AG09319 (cell line): Measurements from ENCODE around the gene RNPEP.

Source experiments
- DNase-seq: peaks from one replicate; pipeline ENCODE4 v3.0.0-alpha.2; 2010; ENCODE audit warnings: low read depth; ENCODE audit errors: extremely low read depth
- TF ChIP-seq, protein P1 (sequence below): IDR thresholded peaks from 2 replicates; pipeline ENCODE4 v1.5.1; 2011; ENCODE audit warnings: low read depth, mild to moderate bottlenecking, inconsistent platforms, low read length, moderate library complexity

RNPEP gene

DNA sequence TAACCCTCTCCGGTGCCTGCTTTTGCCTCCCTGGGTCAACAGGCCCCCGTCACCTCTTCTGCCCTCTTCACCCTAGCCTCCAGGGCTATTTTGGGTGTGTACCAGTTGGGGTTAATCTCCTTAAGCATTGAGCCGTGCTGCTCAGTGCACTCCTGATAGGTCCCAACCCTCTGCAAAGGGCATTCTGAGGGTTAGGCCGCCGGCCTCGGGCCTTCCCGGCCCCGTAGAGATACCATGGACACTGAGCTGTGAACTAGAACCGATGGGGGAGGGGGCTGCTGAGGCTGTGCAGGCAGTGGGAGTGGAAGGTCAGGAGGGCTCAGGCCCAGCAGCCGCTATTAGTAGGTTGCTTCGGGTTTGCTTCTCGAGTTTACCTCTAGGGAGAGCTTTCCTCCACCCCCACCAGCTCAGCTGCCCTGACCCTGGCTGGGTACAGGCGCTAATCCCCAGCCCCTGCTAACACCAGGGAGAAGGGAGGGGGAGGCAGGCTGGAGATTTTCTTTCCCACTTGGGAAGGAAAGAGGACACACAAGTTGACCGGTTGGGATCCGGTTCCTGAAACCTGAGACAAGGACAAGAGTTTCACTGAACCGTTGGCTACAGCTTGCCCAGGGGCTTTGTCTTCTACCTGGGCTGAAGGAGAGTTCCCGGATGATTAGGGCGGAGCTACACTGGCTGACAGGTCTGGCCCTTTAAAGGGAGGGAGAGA lies 40.9 kb upstream of the RNPEP start:
- TF ChIP-seq, protein P1, sequence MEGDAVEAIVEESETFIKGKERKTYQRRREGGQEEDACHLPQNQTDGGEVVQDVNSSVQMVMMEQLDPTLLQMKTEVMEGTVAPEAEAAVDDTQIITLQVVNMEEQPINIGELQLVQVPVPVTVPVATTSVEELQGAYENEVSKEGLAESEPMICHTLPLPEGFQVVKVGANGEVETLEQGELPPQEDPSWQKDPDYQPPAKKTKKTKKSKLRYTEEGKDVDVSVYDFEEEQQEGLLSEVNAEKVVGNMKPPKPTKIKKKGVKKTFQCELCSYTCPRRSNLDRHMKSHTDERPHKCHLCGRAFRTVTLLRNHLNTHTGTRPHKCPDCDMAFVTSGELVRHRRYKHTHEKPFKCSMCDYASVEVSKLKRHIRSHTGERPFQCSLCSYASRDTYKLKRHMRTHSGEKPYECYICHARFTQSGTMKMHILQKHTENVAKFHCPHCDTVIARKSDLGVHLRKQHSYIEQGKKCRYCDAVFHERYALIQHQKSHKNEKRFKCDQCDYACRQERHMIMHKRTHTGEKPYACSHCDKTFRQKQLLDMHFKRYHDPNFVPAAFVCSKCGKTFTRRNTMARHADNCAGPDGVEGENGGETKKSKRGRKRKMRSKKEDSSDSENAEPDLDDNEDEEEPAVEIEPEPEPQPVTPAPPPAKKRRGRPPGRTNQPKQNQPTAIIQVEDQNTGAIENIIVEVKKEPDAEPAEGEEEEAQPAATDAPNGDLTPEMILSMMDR, result no peak

GRCh38 chr1:201942129-201942495 lies 40.3 kb upstream of the RNPEP start:
- DNase-seq, result no peak
- TF ChIP-seq, protein P1, result no peak

More for the DNA sequence above, 40.9 kb upstream of the RNPEP start:
- DNase-seq, result no peak

DNA sequence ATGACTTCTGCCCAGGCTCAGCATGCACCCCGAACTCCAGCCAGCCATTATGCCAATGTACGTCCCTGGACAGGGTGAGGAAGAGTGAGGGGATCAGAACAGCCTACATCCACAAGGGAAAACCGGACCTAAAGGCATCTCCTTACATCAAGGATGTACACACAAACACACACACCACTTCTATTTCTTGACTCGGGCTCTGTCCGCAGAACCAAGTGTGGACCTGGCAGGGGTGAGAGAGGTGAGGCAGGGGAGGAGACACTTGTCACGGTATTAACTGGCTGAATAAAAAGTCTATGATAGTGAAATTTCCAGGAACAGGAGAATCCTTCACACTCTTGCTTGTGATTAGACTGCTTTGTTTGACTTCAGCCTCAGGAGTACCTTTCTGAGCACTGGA lies 38.4 kb upstream of the RNPEP start:
- no peak for DNase-seq
- TF ChIP-seq, protein P1, result no peak

GRCh38 chr1:201944639-201945038 lies 37.8 kb upstream of the RNPEP start:
- TF ChIP-seq, protein P1, result no peak
- no peak for DNase-seq

- no peak for DNase-seq
- TF ChIP-seq, protein P1, result peak; percentile 68
Observed at GRCh38 chr1:201945157-201945556, 37.3 kb upstream of the RNPEP start.

DNA sequence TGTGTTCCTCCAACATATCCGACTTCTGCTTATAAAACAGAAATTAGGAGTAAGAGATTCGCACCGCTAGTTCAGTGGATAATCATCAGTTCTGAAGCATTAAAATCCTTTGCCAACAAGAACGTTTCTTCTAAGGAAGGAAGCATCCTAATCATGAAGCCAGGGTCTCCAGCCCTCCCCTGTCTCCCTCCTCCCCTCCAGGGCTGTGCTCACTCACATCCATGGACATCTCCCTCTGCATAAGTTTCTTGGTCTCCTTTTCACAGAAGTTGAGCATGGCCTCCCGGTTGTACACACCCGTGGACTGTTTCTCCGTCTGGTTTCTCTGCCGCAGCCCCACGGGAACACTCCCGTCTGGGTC lies 36.6 kb upstream of the RNPEP start:
- TF ChIP-seq, protein P1, result no peak

DNA sequence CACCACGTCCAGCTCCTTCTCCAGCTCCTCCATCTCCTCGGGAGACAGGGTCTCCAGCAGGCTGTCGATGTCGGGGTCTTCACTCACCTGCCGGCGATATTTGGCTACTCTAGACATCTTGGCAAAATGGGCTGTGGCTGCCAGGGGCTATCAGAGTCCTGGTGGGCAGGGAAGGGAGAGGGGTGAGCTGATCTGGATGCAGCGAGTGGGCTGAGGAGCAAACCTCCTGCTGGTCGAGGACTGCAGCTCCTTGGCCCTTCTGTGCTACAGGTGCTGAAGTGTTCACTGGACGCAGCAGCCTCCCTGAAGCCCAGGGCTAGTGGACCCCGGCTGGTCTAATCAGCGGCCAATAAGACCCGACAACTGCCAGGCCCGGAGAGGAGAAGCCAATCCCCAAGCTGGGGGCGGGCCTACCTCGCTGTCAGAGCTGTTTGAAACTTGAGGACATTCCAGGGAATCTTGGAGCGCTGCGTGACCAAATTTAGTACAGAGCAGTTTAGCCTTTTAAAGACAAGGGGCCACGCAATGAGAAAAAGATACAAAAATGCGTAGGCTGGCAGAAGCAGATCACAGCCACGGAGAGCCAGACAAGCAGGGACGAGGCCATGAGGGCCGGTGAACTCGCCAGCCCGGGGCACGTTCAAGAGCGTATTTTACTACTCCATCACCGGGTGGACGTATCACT lies 36.1 kb upstream of the RNPEP start, which contains the start of gene LMOD1:
Gene LMOD1 (minus strand): TSS at position 325 of the 685 bp plus-strand sequence. CDS start 208 bp downstream, at position 117.
- DNase-seq, result peak; percentile 89
- TF ChIP-seq, protein P1, result no peak; the same call in 1 of the 2 replicates

More for the DNA sequence above, 36.6 kb upstream of the RNPEP start:
- DNase-seq, result no peak
